HUES48 (cell line): Measurements from ENCODE around the gene LSS.

Experiments
- H3K27ac ChIP-seq: one replicate; pipeline ENCODE4 v1.7.0; 2013; ENCODE audit warnings: low read depth, low read length, inconsistent platforms
- H3K27me3 ChIP-seq: 2 replicates; pipeline ENCODE4 v1.6.1; 2013; ENCODE audit warnings: mild to moderate bottlenecking, low read length; ENCODE audit not compliant: control insufficient read depth, insufficient read depth
- H3K36me3 ChIP-seq: 2 replicates; pipeline ENCODE4 v1.6.1; 2013; ENCODE audit warnings: low read length; ENCODE audit not compliant: control insufficient read depth, insufficient read depth
- H3K4me1 ChIP-seq: 2 replicates; pipeline ENCODE4 v1.6.1; 2013; ENCODE audit warnings: mild to moderate bottlenecking, low read length; ENCODE audit not compliant: control insufficient read depth, insufficient read depth
- H3K4me3 ChIP-seq: 2 replicates; pipeline ENCODE4 v1.5.1; 2013; ENCODE audit warnings: mild to moderate bottlenecking, low read depth, low read length
- H3K9ac ChIP-seq: 2 replicates; pipeline ENCODE4 v1.6.1; 2013; ENCODE audit warnings: mild to moderate bottlenecking, low read depth, low read length, moderate library complexity
- H3K9me3 ChIP-seq: 2 replicates; pipeline ENCODE4 v1.6.1; 2013; ENCODE audit warnings: low read length; ENCODE audit not compliant: control insufficient read depth, insufficient read depth

LSS gene

GRCh38 chr21:46210378-46211136, 18.0 kb downstream of the LSS start:
- no peak overlapping the region for H3K9ac ChIP-seq
- no peaks in the 10 kb centered on the region for H3K27me3 ChIP-seq
- H3K36me3 ChIP-seq, result peaks cover 73% of the 10 kb centered on the region

GRCh38 chr21:46208761-46209721, 19.5 kb downstream of the LSS start:
- H3K27ac ChIP-seq, result no peak overlapping the region
- H3K36me3 ChIP-seq, result peaks cover 84% of the 10 kb centered on the region
- no peaks in the 10 kb centered on the region for H3K4me1 ChIP-seq
- no peaks in the 10 kb centered on the region for H3K9me3 ChIP-seq
- no peak overlapping the region for H3K4me3 ChIP-seq
- H3K9ac ChIP-seq, result no peak overlapping the region
- no peaks in the 10 kb centered on the region for H3K27me3 ChIP-seq

More at GRCh38 chr21:46210378-46211136, 18.0 kb downstream of the LSS start:
- no peak overlapping the region for H3K4me3 ChIP-seq
- no peak overlapping the region for H3K27ac ChIP-seq
- H3K4me1 ChIP-seq, result no peaks in the 10 kb centered on the region
- H3K9me3 ChIP-seq, result no peaks in the 10 kb centered on the region

- Histone ChIP-seq H3K4me1 (no peaks in the 10 kb centered on the region), H3K36me3 (peaks cover 81% of the 10 kb centered on the region), H3K27ac (no peak overlapping the region), H3K9me3 (no peaks in the 10 kb centered on the region), H3K27me3 (no peaks in the 10 kb centered on the region), H3K9ac (no peak overlapping the region), H3K4me3 (no peak overlapping the region)
Observed at GRCh38 chr21:46207920-46208591, 20.5 kb downstream of the LSS start.

- Histone ChIP-seq H3K9ac (no peak overlapping the region), H3K27ac (no peak overlapping the region), H3K4me1 (no peaks in the 10 kb centered on the region), H3K4me3 (no peak overlapping the region), H3K36me3 (peaks cover 79% of the 10 kb centered on the region), H3K27me3 (no peaks in the 10 kb centered on the region), H3K9me3 (no peaks in the 10 kb centered on the region)
Observed at GRCh38 chr21:46207006-46207919, 21.3 kb downstream of the LSS start.

GRCh38 chr21:46206163-46207005, 22.2 kb downstream of the LSS start:
- Histone ChIP-seq H3K27me3 (no peaks in the 10 kb centered on the region), H3K4me3 (no peak overlapping the region), H3K4me1 (no peaks in the 10 kb centered on the region), H3K27ac (no peak overlapping the region), H3K9ac (no peak overlapping the region), H3K36me3 (peaks cover 74% of the 10 kb centered on the region), H3K9me3 (no peaks in the 10 kb centered on the region)

- Histone ChIP-seq H3K27me3 (no peaks in the 10 kb centered on the region), H3K4me1 (no peaks in the 10 kb centered on the region), H3K4me3 (no peak overlapping the region), H3K36me3 (peaks cover 75% of the 10 kb centered on the region), H3K9me3 (no peaks in the 10 kb centered on the region), H3K9ac (no peak overlapping the region), H3K27ac (no peak overlapping the region)
Observed at GRCh38 chr21:46205766-46206162, 22.8 kb downstream of the LSS start.

- Histone ChIP-seq H3K4me3 (no peak overlapping the region), H3K9ac (no peak overlapping the region), H3K4me1 (no peaks in the 10 kb centered on the region), H3K27ac (no peak overlapping the region), H3K9me3 (no peaks in the 10 kb centered on the region), H3K27me3 (no peaks in the 10 kb centered on the region), H3K36me3 (peaks cover 77% of the 10 kb centered on the region)
Observed at GRCh38 chr21:46205166-46205565, 23.4 kb downstream of the LSS start.

GRCh38 chr21:46203203-46203600, 25.4 kb downstream of the LSS start:
- H3K9ac ChIP-seq, result no peak overlapping the region
- no peaks in the 10 kb centered on the region for H3K4me1 ChIP-seq
- peaks cover 81% of the 10 kb centered on the region for H3K36me3 ChIP-seq
- H3K9me3 ChIP-seq, result no peaks in the 10 kb centered on the region
- H3K27me3 ChIP-seq, result no peaks in the 10 kb centered on the region
- peak overlapping the region; percentile 11 for H3K27ac ChIP-seq
- H3K4me3 ChIP-seq, result no peak overlapping the region

GRCh38 chr21:46202592-46203202, 25.9 kb downstream of the LSS start:
- Histone ChIP-seq H3K9me3 (no peaks in the 10 kb centered on the region), H3K4me3 (no peak overlapping the region), H3K4me1 (no peaks in the 10 kb centered on the region), H3K27me3 (no peaks in the 10 kb centered on the region), H3K9ac (no peak overlapping the region), H3K27ac (peak overlapping the region; percentile 28), H3K36me3 (peaks cover 81% of the 10 kb centered on the region)
